ENCODE results near the gene RPRD1B.

Gene RPRD1B

GRCh38 chr20:38139977-38140753 lies 106.6 kb downstream of the RPRD1B start:
- Histone ChIP-seq H3K9me3 (ENCODE audit: insufficient read depth, low read length, severe bottlenecking) (no peaks in the 10 kb centered on the region), H3K4me1 (ENCODE audit: insufficient read depth, low read length) (no peaks in the 10 kb centered on the region), H3K27ac (ENCODE audit: low read length) (no peak overlapping the region), H3K36me3 (ENCODE audit: insufficient read depth, low read length) (no peaks in the 10 kb centered on the region), H3K4me3 (ENCODE audit: low read depth in 1 of 2, low read length in 2 of 2) (no peak overlapping the region), H3K4me2 (ENCODE audit: insufficient read depth, low read length) (no peak overlapping the region), H3K27me3 (ENCODE audit: insufficient read depth, low read length, poor library complexity) (peaks cover 25% of the 10 kb centered on the region), H3K79me2 (ENCODE audit: insufficient read depth, low read length) (no peaks in the 10 kb centered on the region), H2AFZ (ENCODE audit: low read depth, low read length) (no peak overlapping the region), H4K20me1 (ENCODE audit: insufficient read depth, low read length) (peaks cover 8% of the 10 kb centered on the region), H3K9ac (ENCODE audit: low read depth, low read length) (no peak overlapping the region)
- ATAC-seq (ENCODE audit: insufficient read depth, low read depth) (no peak), DNase-seq (no peak)
- TF ChIP-seq CTCF (IDR thresholded peaks at IDR 0.05; ENCODE audit: borderline replicate concordance, extremely low read depth, low read length, poor library complexity, severe bottlenecking) (no peak), EZH2 (IDR thresholded peaks at IDR 0.05; ENCODE audit: borderline replicate concordance, low read depth, low read length, severe bottlenecking) (no peak)

GRCh38 chr20:38141204-38141888 lies 107.8 kb downstream of the RPRD1B start:
- Histone ChIP-seq H3K9ac (ENCODE audit: low read depth, low read length) (no peak overlapping the region), H2AFZ (ENCODE audit: low read depth, low read length) (no peak overlapping the region), H3K4me3 (ENCODE audit: low read depth in 1 of 2, low read length in 2 of 2) (no peak overlapping the region), H4K20me1 (ENCODE audit: insufficient read depth, low read length) (peaks cover 8% of the 10 kb centered on the region), H3K79me2 (ENCODE audit: insufficient read depth, low read length) (no peaks in the 10 kb centered on the region), H3K36me3 (ENCODE audit: insufficient read depth, low read length) (no peaks in the 10 kb centered on the region), H3K4me1 (ENCODE audit: insufficient read depth, low read length) (no peaks in the 10 kb centered on the region), H3K9me3 (ENCODE audit: insufficient read depth, low read length, severe bottlenecking) (no peaks in the 10 kb centered on the region), H3K27ac (ENCODE audit: low read length) (no peak overlapping the region), H3K27me3 (ENCODE audit: insufficient read depth, low read length, poor library complexity) (peaks cover 25% of the 10 kb centered on the region), H3K4me2 (ENCODE audit: insufficient read depth, low read length) (no peak overlapping the region)
- TF ChIP-seq CTCF (IDR thresholded peaks at IDR 0.05; ENCODE audit: borderline replicate concordance, extremely low read depth, low read length, poor library complexity, severe bottlenecking) (no peak), EZH2 (IDR thresholded peaks at IDR 0.05; ENCODE audit: borderline replicate concordance, low read depth, low read length, severe bottlenecking) (no peak)
- no peak for DNase-seq
- no peak for ATAC-seq (ENCODE audit: insufficient read depth, low read depth)

Measured in DND-41 (cell line).